H9 (cell line): Measurements from ENCODE around the gene PERCC1. TPM values are rescaled to one million over a fixed set of nuclear protein-coding genes. Genes with fewer than 3 reads are reported as not detected.

ENCODE experiments used
- DNase-seq: peaks from one replicate; pipeline ENCODE4 v3.0.0-alpha.2; 2017
- H2AFZ ChIP-seq: one replicate; pipeline ENCODE4 v1.6.1; 2013; ENCODE audit warnings: mild to moderate bottlenecking, low read length, control low read depth, moderate library complexity
- H2AK5ac ChIP-seq: 2 replicates; pipeline ENCODE4 v1.6.1; 2013; ENCODE audit warnings: low read length, control low read depth, mixed read lengths; ENCODE audit not compliant: insufficient read length
- H2BK120ac ChIP-seq: one replicate; pipeline ENCODE4 v1.6.1; 2013; ENCODE audit warnings: low read depth, mild to moderate bottlenecking, low read length, control low read depth, inconsistent platforms; ENCODE audit not compliant: poor library complexity, severe bottlenecking
- H2BK12ac ChIP-seq: 2 replicates; pipeline ENCODE4 v1.6.1; 2013; ENCODE audit warnings: low read length, control low read depth, mixed read lengths, low read depth; ENCODE audit not compliant: insufficient read length
- H2BK15ac ChIP-seq: 2 replicates; pipeline ENCODE4 v1.6.1; 2013; ENCODE audit warnings: low read depth, low read length, control low read depth
- H2BK20ac ChIP-seq: one replicate; pipeline ENCODE4 v1.6.1; 2013; ENCODE audit warnings: low read depth, mild to moderate bottlenecking, low read length, control low read depth, inconsistent platforms; ENCODE audit not compliant: poor library complexity, severe bottlenecking
- H2BK5ac ChIP-seq: 2 replicates; pipeline ENCODE4 v1.6.1; 2013; ENCODE audit warnings: low read length, control low read depth, mixed read lengths; ENCODE audit not compliant: insufficient read length
- H3K14ac ChIP-seq: 2 replicates; pipeline ENCODE4 v1.6.1; 2013; ENCODE audit warnings: low read length, control low read depth; ENCODE audit not compliant: insufficient read depth
- H3K18ac ChIP-seq: 2 replicates; pipeline ENCODE4 v1.6.1; 2013; ENCODE audit warnings: low read depth, mild to moderate bottlenecking, mixed read lengths, low read length, control low read depth; ENCODE audit not compliant: insufficient read length
- H3K23ac ChIP-seq: 2 replicates; pipeline ENCODE4 v1.6.1; 2013; ENCODE audit warnings: low read length, control low read depth, mixed read lengths, low read depth; ENCODE audit not compliant: insufficient read length
- H3K23me2 ChIP-seq: 2 replicates; pipeline ENCODE4 v1.6.1; 2013; ENCODE audit warnings: low read depth, mild to moderate bottlenecking, mixed read lengths, low read length, control low read depth; ENCODE audit not compliant: insufficient read length, poor library complexity, severe bottlenecking
- H3K27ac ChIP-seq: 2 replicates; pipeline ENCODE4 v1.5.1; 2013; ENCODE audit warnings: low read length, control low read depth, mixed read lengths, low read depth; ENCODE audit not compliant: insufficient read length
- H3K27me3 ChIP-seq: 2 replicates; pipeline ENCODE4 v1.6.1; 2013; ENCODE audit warnings: low read length, control low read depth, inconsistent platforms; ENCODE audit not compliant: insufficient read depth
- H3K4ac ChIP-seq: 2 replicates; pipeline ENCODE4 v1.6.1; 2013; ENCODE audit warnings: low read depth, mild to moderate bottlenecking, control low read depth, inconsistent platforms, low read length, moderate library complexity
- H3K4me1 ChIP-seq: 2 replicates; pipeline ENCODE4 v1.6.1; 2013; ENCODE audit warnings: low read length, control low read depth, inconsistent platforms; ENCODE audit not compliant: insufficient read depth
- H3K4me2 ChIP-seq: 2 replicates; pipeline ENCODE4 v1.6.1; 2013; ENCODE audit warnings: low read length, control low read depth, mixed read lengths; ENCODE audit not compliant: insufficient read length, insufficient read depth
- H3K56ac ChIP-seq: 2 replicates; pipeline ENCODE4 v1.6.1; 2013; ENCODE audit warnings: low read depth, mild to moderate bottlenecking, mixed read lengths, low read length, control low read depth; ENCODE audit not compliant: insufficient read length
- H3K79me1 ChIP-seq: 2 replicates; pipeline ENCODE4 v1.6.1; 2013; ENCODE audit warnings: low read depth, mild to moderate bottlenecking, moderate library complexity, low read length, control low read depth, inconsistent platforms; ENCODE audit not compliant: insufficient read depth, poor library complexity, severe bottlenecking
- H3K79me2 ChIP-seq: 2 replicates; pipeline ENCODE4 v1.6.1; 2013; ENCODE audit warnings: low read length, control low read depth, inconsistent platforms; ENCODE audit not compliant: insufficient read depth
- H3K9ac ChIP-seq: 2 replicates; pipeline ENCODE4 v1.6.1; 2013; ENCODE audit warnings: low read length, control low read depth, mixed read lengths; ENCODE audit not compliant: insufficient read length; ENCODE audit errors: extremely low read depth
- H3K9me3 ChIP-seq: one replicate; pipeline ENCODE4 v1.6.1; 2013; ENCODE audit warnings: low read depth, low read length, inconsistent platforms; ENCODE audit not compliant: control insufficient read depth
- H3T11ph ChIP-seq: one replicate; pipeline ENCODE4 v1.6.1; 2013; ENCODE audit warnings: mild to moderate bottlenecking, low read length, control low read depth, inconsistent platforms
- H4K20me1 ChIP-seq: one replicate; pipeline ENCODE4 v1.6.1; 2013; ENCODE audit not compliant: control insufficient read depth, insufficient read length, insufficient read depth
- H4K5ac ChIP-seq: 2 replicates; pipeline ENCODE4 v1.6.1; 2013; ENCODE audit warnings: low read depth, mild to moderate bottlenecking, mixed read lengths, low read length, control low read depth; ENCODE audit not compliant: insufficient read length
- H4K8ac ChIP-seq: replicated peaks from 2 replicates; pipeline ENCODE4 v1.6.1; 2013; ENCODE audit warnings: low read length, control low read depth, mixed read lengths, low read depth; ENCODE audit not compliant: insufficient read length
- H4K91ac ChIP-seq: 2 replicates; pipeline ENCODE4 v1.6.1; 2013; ENCODE audit warnings: low read depth, mild to moderate bottlenecking, moderate library complexity, mixed read lengths, low read length, control low read depth; ENCODE audit not compliant: insufficient read length
- H3K27ac Mint-ChIP-seq, 3 experiments: 2 replicates in 2 of 3; 3 replicates in 1 of 3; pipeline ENCODE4 v1.8.0; 2020 to 2021; ENCODE audit warnings: mixed read lengths in 3 of 3, mild to moderate bottlenecking in 1 of 3, moderate library complexity in 1 of 3
- H3K27me3 Mint-ChIP-seq: 2 replicates; pipeline ENCODE4 v1.8.0; 2021; ENCODE audit warnings: low read depth, mild to moderate bottlenecking, moderate library complexity, mixed read lengths
- H3K36me3 Mint-ChIP-seq, 3 experiments: 2 replicates in 2 of 3; 3 replicates in 1 of 3; pipeline ENCODE4 v1.8.0; 2020 to 2021; ENCODE audit warnings: low read depth in 3 of 3, mixed read lengths in 3 of 3; ENCODE audit not compliant: insufficient read depth in 1 of 3
- H3K4me1 Mint-ChIP-seq, 2 experiments: 2 replicates each; pipeline ENCODE4 v1.8.0; 2020; ENCODE audit warnings: mixed read lengths in 2 of 2
- H3K4me3 Mint-ChIP-seq, 2 experiments: 2 replicates in 1 of 2; 3 replicates in 1 of 2; pipeline ENCODE4 v1.8.0; 2020 to 2021; ENCODE audit warnings: mild to moderate bottlenecking in 2 of 2, mixed read lengths in 2 of 2, moderate library complexity in 1 of 2
- H3K9me3 Mint-ChIP-seq, 2 experiments: 2 replicates in 1 of 2; 3 replicates in 1 of 2; pipeline ENCODE4 v1.8.0; 2020; ENCODE audit warnings: mild to moderate bottlenecking in 2 of 2, mixed read lengths in 2 of 2, moderate library complexity in 1 of 2
- CTCF ChIP-seq: fragments of 200-600 bp; sonication (generic); conservative IDR thresholded peaks from 3 replicates; pipeline ENCODE4 v1.8.0; 2021; ENCODE audit warnings: antibody characterized with exemption, mild to moderate bottlenecking
- WGBS: extraction: QIAGEN DNeasy Blood & Tissue Kit; methylation state at CpG from one replicate; pipeline ENCODE4 v1.1.7; 2013; ENCODE audit warnings: missing lambda C conversion rate, low lambda C conversion rate, mixed read lengths; ENCODE audit not compliant: insufficient read length; ENCODE audit errors: extremely low coverage; 5-methylcytosine and 5-hydroxymethylcytosine counted together
- total RNA-seq: library from RNA; stranded (reverse); gene quantifications from 2 replicates; pipeline ENCODE4 v1.2.1, GENCODE V29; 2021

The PERCC1 gene
- total RNA-seq, 1 experiment from 2014 or later: not detected

- Histone ChIP-seq H4K20me1 (no peaks in the 10 kb centered on the region), H3K27ac (no peak overlapping the region), H3K9ac (peak overlapping the region; percentile 42), H3K4me1 (peaks cover 4% of the 10 kb centered on the region), H2BK15ac (no peak overlapping the region), H3K79me2 (peaks cover 11% of the 10 kb centered on the region; the same call in 1 of the 2 replicates), H2BK20ac (no peak overlapping the region), H3K23me2 (peaks cover 11% of the 10 kb centered on the region), H2BK120ac (no peak overlapping the region), H3K23ac (no peak overlapping the region), H4K8ac (no peak overlapping the region), H3K4me2 (peak overlapping the region; percentile 53), H4K91ac (no peak overlapping the region), H3K79me1 (peaks cover 10% of the 10 kb centered on the region), H3K4ac (no peak overlapping the region), H2BK12ac (no peak overlapping the region), H3K9me3 (peaks cover 8% of the 10 kb centered on the region), H2AFZ (no peak overlapping the region), H3K14ac (no peak overlapping the region), H3T11ph (no peak overlapping the region), H2AK5ac (no peak overlapping the region), H4K5ac (no peak overlapping the region), H3K27me3 (no peaks in the 10 kb centered on the region), H3K18ac (peak overlapping the region; percentile 12), H2BK5ac (no peak overlapping the region), H3K56ac (no peak overlapping the region)
- no CpG with 5 or more reads among the region's 15 CpGs for WGBS
- no peak for DNase-seq
- Mint-ChIP-seq H3K36me3 (peaks cover 0 to 2% (median 0%) of the 10 kb centered on the region in 3 experiments; a peak in 3 of 7 replicates), H3K27me3 (peaks cover 31% of the 10 kb centered on the region), H3K4me3 (peak overlapping the region; percentile 75 to 84), H3K9me3 (peaks cover 19 to 30% of the 10 kb centered on the region in 2 experiments), H3K4me1 (peaks cover 10 to 15% of the 10 kb centered on the region in 2 experiments), H3K27ac (no peak overlapping the region; a peak in 2 of 7 replicates)
- TF ChIP-seq CTCF: no peak
Measured at GRCh38 chr16:1475552-1476114, 44.8 kb downstream of the PERCC1 start.
